SK-N-MC (cell line): Measurements from ENCODE around the gene MYO10.
A peak's percentile ranks its signal among the peaks of the same experiment; 100 is the strongest.

Source experiments
- DNase-seq: peaks from one replicate; pipeline ENCODE4 v3.0.0-alpha.2; 2011; ENCODE audit warnings: low read depth, low spot score
- H3K27ac ChIP-seq: fragments of 200-600 bp; sonication (generic); 2 replicates; pipeline ENCODE4 v1.5.1; 2016; ENCODE audit warnings: mixed run types
- H3K36me3 ChIP-seq: fragments of 200-600 bp; sonication (generic); 2 replicates; pipeline ENCODE4 v1.6.1; 2017; ENCODE audit warnings: antibody characterized with exemption, low read length, mixed read lengths; ENCODE audit not compliant: insufficient read depth
- H3K4me3 ChIP-seq: fragments of 200-600 bp; sonication (generic); 2 replicates; pipeline ENCODE4 v1.5.1; 2016
- H3K9ac ChIP-seq: fragments of 200-600 bp; sonication (generic); 2 replicates; pipeline ENCODE4 v1.8.0; 2017; ENCODE audit warnings: mixed run types, mixed read lengths; ENCODE audit not compliant: insufficient read length
- H3K9me3 ChIP-seq: fragments of 200-600 bp; sonication (generic); 2 replicates; pipeline ENCODE4 v1.6.1; 2017; ENCODE audit warnings: low read depth, mild to moderate bottlenecking, antibody characterized with exemption, low read length, moderate library complexity, mixed read lengths
- EZH2 ChIP-seq: fragments of 200-600 bp; sonication (generic); IDR thresholded peaks from one replicate; pipeline ENCODE4 v1.6.1; 2017; ENCODE audit warnings: antibody characterized with exemption
- FOXP2 ChIP-seq: optimal IDR thresholded peaks from 2 replicates; pipeline ENCODE3; 2011; ENCODE audit warnings: mild to moderate bottlenecking, moderate library complexity; ENCODE audit not compliant: insufficient read depth; ENCODE audit errors: extremely low read length, control extremely low read depth
- POLR2AphosphoS5 ChIP-seq: IDR thresholded peaks from 2 replicates; pipeline ENCODE4 v1.6.1; 2012; ENCODE audit warnings: mild to moderate bottlenecking, low read depth, low read length, borderline replicate concordance

Gene MYO10

DNA sequence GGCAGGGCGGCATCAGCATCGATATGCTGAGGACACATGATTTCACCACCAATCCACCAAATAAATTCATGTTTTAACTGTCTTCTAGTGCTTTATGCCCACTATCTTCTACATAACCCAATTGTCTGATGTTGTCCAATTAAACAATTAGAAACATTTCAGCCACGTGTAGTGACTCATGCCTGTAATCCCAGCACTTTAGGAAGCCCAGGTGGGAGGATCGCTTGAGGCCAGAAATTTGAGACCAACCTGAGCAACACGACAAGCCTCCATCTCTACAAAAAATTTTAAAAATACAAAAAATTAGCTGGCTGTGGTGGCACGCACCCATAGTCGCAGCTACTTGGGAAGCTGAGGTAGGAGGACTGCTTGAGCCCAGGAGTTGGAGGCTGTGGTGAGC, 128.1 kb downstream of the MYO10 start:
- no peak for TF ChIP-seq EZH2
- TF ChIP-seq POLR2AphosphoS5, result no peak
- Histone ChIP-seq H3K27ac (no peak overlapping the region), H3K36me3 (peaks cover 50% of the 10 kb centered on the region), H3K9ac (no peak overlapping the region), H3K9me3 (no peaks in the 10 kb centered on the region), H3K4me3 (no peak overlapping the region)
- DNase-seq, result no peak

DNA sequence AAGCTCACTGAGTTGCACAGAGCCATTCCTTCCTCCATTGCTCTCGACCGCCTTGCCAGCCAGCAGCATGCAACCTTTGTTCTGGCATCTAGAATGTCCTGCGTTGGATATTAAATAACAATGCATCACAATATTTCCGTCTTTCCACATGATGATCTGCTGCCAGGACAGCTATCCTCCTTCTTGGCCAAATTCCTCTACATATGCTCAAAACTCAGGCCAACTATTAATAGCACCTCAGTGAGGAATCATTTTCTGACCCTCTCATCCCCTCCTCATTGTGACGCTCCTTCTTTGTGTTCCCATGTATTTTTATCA, 128.6 kb downstream of the MYO10 start:
- H3K9ac ChIP-seq, result no peak overlapping the region
- H3K4me3 ChIP-seq, result no peak overlapping the region
- no peaks in the 10 kb centered on the region for H3K9me3 ChIP-seq
- H3K27ac ChIP-seq, result peak overlapping the region; percentile 69
- DNase-seq, result no peak
- no peak for TF ChIP-seq EZH2
- no peak for TF ChIP-seq FOXP2
- TF ChIP-seq POLR2AphosphoS5, result no peak
- peaks cover 44% of the 10 kb centered on the region for H3K36me3 ChIP-seq

DNA sequence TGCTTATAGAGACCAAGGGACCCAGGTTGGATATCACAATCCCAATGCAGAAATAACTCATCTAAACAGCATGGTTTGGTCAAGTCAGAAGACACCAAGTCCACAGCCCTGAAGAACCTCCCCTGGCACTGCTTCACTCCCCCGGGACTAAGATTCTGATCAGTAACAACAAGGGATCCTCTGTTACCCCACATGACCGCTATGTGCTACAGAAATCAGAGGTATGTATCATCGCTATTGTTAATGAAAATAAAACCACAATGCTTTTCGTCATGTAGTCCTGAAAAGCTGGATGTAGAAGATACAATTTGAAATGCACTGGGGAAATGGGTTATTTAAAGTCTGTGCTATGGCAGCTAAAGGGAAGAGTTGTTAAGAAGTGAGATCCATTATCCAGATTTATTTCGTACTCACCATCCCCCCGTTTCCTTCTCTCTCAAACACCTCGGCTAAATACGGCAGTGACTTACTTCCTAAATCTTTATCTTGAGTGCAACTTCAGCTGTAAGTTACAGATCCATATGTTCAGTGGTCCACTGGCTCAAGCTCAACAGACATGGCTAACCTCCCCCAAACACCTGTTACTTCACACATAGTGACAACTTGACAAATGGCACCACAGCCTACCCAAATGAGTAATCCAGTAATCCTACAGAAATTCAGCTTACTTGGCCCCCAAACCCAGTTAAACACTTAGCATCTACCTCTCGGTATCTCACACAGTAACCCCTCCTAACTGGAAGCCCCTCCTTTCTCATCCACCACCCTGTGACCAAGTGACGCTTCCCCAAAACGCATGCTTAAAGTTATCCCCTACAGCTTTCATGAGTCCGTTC, 129.2 kb downstream of the MYO10 start:
- Histone ChIP-seq H3K27ac (peak overlapping the region; percentile 69), H3K4me3 (no peak overlapping the region)
- DNase-seq, result no peak

DNA sequence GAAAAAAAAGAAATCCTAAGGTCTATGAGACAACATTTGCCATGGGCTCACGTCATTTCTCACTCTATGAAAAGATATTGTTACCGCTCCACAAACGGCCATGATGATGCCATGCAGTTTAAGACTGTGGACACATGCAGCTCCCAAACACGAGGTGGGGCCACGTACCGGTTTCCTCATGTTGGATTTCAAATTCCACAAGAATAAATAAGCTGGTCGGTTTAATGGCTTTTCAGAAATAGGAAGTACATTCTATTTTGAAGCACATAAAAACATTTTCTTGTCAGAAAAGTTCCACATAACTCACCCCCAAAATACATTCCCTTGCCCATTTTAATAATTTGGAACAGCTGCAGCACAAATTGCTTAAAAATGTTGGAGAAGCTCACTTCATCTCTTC, 130.6 kb downstream of the MYO10 start:
- H3K36me3 ChIP-seq, result peaks cover 38% of the 10 kb centered on the region
- peak overlapping the region; percentile 84; the same call in 1 of the 2 replicates for H3K27ac ChIP-seq
- H3K9me3 ChIP-seq, result no peaks in the 10 kb centered on the region
- no peak overlapping the region for H3K4me3 ChIP-seq
- DNase-seq, result no peak
- no peak for TF ChIP-seq EZH2
- TF ChIP-seq POLR2AphosphoS5, result no peak
- no peak overlapping the region for H3K9ac ChIP-seq

More for the DNA sequence above, 129.2 kb downstream of the MYO10 start:
- Histone ChIP-seq H3K9ac (no peak overlapping the region), H3K9me3 (no peaks in the 10 kb centered on the region), H3K36me3 (peaks cover 40% of the 10 kb centered on the region)
- TF ChIP-seq FOXP2 (no peak), POLR2AphosphoS5 (no peak), EZH2 (no peak)

DNA sequence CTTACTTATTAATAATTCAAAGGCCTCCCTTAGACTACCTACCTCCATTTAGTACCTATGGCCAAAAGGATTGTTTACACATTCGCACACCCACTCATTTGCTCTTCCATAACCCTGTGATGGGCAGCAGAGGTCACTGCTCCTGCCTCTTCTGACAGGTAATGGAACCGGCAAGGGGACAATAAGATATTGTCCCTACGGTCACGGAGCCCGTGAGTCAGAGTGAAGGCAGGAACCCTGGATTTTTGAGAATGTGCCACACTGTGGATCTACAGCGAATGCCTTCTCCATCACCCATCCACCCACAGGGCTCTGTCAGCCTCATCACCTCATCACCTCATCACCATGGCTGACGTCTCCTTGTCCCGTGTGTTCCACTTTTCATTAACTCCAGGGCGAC, 132.3 kb downstream of the MYO10 start:
- TF ChIP-seq EZH2, result no peak
- no peak for TF ChIP-seq FOXP2
- no peak for TF ChIP-seq POLR2AphosphoS5
- no peaks in the 10 kb centered on the region for H3K9me3 ChIP-seq
- peaks cover 27% of the 10 kb centered on the region for H3K36me3 ChIP-seq
- H3K4me3 ChIP-seq, result no peak overlapping the region
- no peak for DNase-seq
- H3K27ac ChIP-seq, result peak overlapping the region; percentile 64; the same call in 1 of the 2 replicates
- no peak overlapping the region for H3K9ac ChIP-seq

DNA sequence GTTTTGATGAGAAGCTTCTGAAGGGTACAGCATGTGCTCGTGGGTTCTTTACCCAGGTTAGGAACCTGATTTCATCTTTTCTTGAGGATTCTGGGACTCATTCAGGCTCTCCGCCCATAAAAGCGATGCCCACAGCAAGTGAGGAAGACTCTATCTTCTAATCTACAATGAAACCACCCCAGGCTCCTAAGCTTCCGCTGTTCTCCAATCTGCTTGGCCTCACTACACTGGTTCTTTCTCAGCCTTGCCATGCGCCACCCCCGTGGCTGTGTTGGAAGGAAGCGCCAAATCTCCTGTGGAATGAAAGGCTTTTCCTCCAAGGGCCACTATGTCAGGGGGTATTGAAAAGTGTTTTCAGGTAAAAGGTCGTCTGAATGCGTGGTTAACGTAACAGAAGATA, 135.6 kb downstream of the MYO10 start:
- TF ChIP-seq POLR2AphosphoS5 (no peak), EZH2 (no peak), FOXP2 (no peak)
- 0 out of 2 replicates have a peak overlapping the region, but pooled peaks have one; percentile 19 for H3K27ac ChIP-seq
- DNase-seq, result no peak
- H3K9ac ChIP-seq, result no peak overlapping the region
- H3K4me3 ChIP-seq, result no peak overlapping the region
- H3K9me3 ChIP-seq, result no peaks in the 10 kb centered on the region
- H3K36me3 ChIP-seq, result peaks cover 29% of the 10 kb centered on the region

DNA sequence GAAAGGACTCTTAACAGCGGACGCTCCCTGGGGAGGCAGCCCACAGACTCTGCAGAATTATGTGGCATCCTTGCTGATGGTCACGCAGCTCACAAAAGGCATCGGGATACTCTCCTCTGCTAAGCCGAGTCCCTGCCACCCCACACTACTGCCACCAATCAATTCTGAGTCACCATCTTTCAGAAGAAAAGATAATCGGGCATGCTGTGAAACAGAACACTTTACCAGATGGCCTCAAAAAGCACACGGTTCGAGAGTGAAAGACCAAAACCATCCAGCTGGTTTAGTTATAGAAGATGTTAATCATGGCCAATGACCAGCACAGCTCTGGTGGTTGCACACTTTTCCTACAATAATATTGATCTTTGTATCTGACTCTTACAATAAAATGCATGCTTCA, 136.3 kb downstream of the MYO10 start:
- H3K9me3 ChIP-seq, result no peaks in the 10 kb centered on the region
- H3K27ac ChIP-seq, result no peak overlapping the region
- no peak for TF ChIP-seq EZH2
- TF ChIP-seq POLR2AphosphoS5, result no peak
- no peak for TF ChIP-seq FOXP2
- H3K4me3 ChIP-seq, result no peak overlapping the region
- H3K9ac ChIP-seq, result no peak overlapping the region
- peaks cover 30% of the 10 kb centered on the region for H3K36me3 ChIP-seq
- no peak for DNase-seq

DNA sequence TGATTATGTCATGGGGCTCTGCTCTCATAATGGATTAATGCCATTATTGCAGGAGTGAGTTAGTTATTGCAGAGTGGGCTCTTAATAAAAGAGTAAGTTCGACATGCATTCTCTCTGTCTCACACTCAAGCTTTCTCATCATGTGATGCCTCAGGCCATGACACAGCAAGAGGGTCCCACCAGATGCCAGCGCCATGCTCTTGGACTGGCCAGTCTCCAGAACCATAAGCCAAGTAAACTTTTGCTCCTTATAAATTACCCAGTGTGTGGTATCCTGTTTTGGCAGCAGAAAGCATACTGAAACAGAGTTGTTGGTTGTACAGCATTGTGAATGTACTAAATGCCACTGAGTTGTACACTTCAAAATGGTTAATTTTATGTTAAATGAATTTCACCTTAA, 138.1 kb downstream of the MYO10 start:
- Histone ChIP-seq H3K9ac (no peak overlapping the region), H3K4me3 (no peak overlapping the region), H3K9me3 (no peaks in the 10 kb centered on the region), H3K27ac (peak overlapping the region; percentile 78), H3K36me3 (peaks cover 34% of the 10 kb centered on the region)
- DNase-seq, result no peak
- TF ChIP-seq EZH2 (no peak), POLR2AphosphoS5 (no peak), FOXP2 (no peak)

DNA sequence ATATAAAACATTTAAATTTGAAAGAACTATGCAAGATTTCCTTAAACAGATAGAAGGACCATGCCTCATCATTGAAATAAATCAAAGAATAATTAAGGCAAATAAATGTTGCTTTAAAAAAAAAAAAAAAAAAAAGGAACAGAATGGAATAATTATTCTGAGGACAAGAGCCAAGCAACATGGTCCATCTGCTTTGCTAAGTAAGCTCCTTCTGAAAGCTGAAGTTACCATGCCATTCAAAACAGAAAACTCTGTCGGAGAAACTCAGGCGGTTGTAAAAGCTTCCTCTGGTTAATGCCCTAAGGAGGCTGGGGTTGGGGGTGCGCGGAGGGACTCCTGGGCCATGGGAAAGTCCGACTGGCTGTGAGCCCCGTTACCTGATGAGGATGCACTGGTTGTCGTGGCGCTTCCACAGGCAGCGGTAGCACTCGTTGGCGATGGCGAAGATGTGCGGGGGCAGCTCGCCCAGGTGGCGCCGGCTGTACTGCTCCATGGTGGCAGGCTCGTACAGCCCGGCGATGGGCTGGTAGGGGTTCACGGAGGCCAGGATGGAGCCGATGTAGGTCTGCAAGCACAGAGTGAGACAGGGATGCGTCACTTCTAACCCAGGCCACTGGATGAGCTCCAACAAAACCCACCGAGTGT, 141.7 kb downstream of the MYO10 start:
- H3K4me3 ChIP-seq, result no peak overlapping the region
- peaks cover 44% of the 10 kb centered on the region for H3K36me3 ChIP-seq
- H3K27ac ChIP-seq, result peak overlapping the region; percentile 92
- no peaks in the 10 kb centered on the region for H3K9me3 ChIP-seq
- TF ChIP-seq FOXP2, result no peak
- TF ChIP-seq POLR2AphosphoS5, result no peak
- TF ChIP-seq EZH2, result no peak
- peak overlapping the region; percentile 11 for H3K9ac ChIP-seq
- no peak for DNase-seq
